Measurements from ENCODE around the gene CLEC5A.

- TF ChIP-seq, protein P1, sequence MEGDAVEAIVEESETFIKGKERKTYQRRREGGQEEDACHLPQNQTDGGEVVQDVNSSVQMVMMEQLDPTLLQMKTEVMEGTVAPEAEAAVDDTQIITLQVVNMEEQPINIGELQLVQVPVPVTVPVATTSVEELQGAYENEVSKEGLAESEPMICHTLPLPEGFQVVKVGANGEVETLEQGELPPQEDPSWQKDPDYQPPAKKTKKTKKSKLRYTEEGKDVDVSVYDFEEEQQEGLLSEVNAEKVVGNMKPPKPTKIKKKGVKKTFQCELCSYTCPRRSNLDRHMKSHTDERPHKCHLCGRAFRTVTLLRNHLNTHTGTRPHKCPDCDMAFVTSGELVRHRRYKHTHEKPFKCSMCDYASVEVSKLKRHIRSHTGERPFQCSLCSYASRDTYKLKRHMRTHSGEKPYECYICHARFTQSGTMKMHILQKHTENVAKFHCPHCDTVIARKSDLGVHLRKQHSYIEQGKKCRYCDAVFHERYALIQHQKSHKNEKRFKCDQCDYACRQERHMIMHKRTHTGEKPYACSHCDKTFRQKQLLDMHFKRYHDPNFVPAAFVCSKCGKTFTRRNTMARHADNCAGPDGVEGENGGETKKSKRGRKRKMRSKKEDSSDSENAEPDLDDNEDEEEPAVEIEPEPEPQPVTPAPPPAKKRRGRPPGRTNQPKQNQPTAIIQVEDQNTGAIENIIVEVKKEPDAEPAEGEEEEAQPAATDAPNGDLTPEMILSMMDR (IDR thresholded peaks at IDR 0.05 in 2 of 3, conservative IDR thresholded peaks at IDR 0.05 in 1 of 3; ENCODE audit: insufficient read depth in 2 of 3, low read depth in 1 of 3, low read length in 3 of 3): no peak
- TF ChIP-seq, protein P2, sequence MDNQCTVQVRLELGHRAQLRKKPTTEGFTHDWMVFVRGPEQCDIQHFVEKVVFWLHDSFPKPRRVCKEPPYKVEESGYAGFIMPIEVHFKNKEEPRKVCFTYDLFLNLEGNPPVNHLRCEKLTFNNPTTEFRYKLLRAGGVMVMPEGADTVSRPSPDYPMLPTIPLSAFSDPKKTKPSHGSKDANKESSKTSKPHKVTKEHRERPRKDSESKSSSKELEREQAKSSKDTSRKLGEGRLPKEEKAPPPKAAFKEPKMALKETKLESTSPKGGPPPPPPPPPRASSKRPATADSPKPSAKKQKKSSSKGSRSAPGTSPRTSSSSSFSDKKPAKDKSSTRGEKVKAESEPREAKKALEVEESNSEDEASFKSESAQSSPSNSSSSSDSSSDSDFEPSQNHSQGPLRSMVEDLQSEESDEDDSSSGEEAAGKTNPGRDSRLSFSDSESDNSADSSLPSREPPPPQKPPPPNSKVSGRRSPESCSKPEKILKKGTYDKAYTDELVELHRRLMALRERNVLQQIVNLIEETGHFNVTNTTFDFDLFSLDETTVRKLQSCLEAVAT (IDR thresholded peaks at IDR 0.05): no peak
- TF ChIP-seq ZNF740 (CRISPR knock-in tag; IDR thresholded peaks at IDR 0.05): no peak
- no peak for TF ChIP-seq ZNF740 (tag; IDR thresholded peaks at IDR 0.05)
- no peak for TF ChIP-seq JUNB (CRISPR knock-in tag; conservative IDR thresholded peaks at IDR 0.05)
- TF ChIP-seq ELK1 (CRISPR knock-in tag; IDR thresholded peaks at IDR 0.05): no peak
- no peak for TF ChIP-seq KLF16 (IDR thresholded peaks at IDR 0.05)
- no peak for TF ChIP-seq FOSL1 (tag; conservative IDR thresholded peaks at IDR 0.05)
- TF ChIP-seq SIN3B (IDR thresholded peaks at IDR 0.05; ENCODE audit: low read depth): no peak
- TF ChIP-seq ZNF785 (CRISPR knock-in tag; IDR thresholded peaks at IDR 0.05): no peak
- no peak for TF ChIP-seq FOXJ3 (CRISPR knock-in tag; IDR thresholded peaks at IDR 0.05)
Measured at GRCh38 chr7:141956084-141956483, 9.3 kb upstream of the CLEC5A start.
